Mesangial cell (primary cell): ENCODE data around the gene SEC61G. TPM values are rescaled to one million over a fixed set of nuclear protein-coding genes. Genes with fewer than 3 reads are reported as not detected.

Experiments used
- total RNA-seq: library from RNA; depleted of rRNA; stranded (reverse); fragments of >200 nt; gene quantifications from 2 replicates; pipeline ENCODE4 v1.2.3, GENCODE V29; 2015

SEC61G gene
- total RNA-seq: 122 and 234 TPM in 2 replicates

GRCh38 chr7:54758702-54759592 is at the start of gene SEC61G:
SEC61G (minus strand) TSS chr7:54759211; CDS start chr7:54757588, 1,623 bp downstream.

Other genes with a start within 250 kb of the SEC61G start
- not detected in 2 replicates for gene VSTM2A, start 216.8 kb downstream of the SEC61G start, total RNA-seq